K562 (cell line): Measurements from ENCODE around the gene FBLN2. TPM values are rescaled to one million over a fixed set of nuclear protein-coding genes. Genes with fewer than 3 reads are reported as not detected.
A peak's percentile ranks its signal among the peaks of the same experiment; 100 is the strongest.

ENCODE experiments used
- ATAC-seq: fragments of 200-7000 bp; cut with Tn5 transposase; 3 replicates; pipeline ENCODE4 v1.9.1; 2020; ENCODE audit warnings: moderate library complexity
- BruUV-seq: library from RNA; stranded (reverse); fragments of 400-500 nt; replicated peaks from 2 replicates; lab custom pipeline; 2021; lab: Mats Ljungman, UMichigan
- CTCF ChIA-PET: fragments of 300-600 bp; formaldehyde crosslinking; extraction: SDS; loops from one replicate; lab custom pipeline; 2021; ENCODE audit warnings: low intra/inter-chr PET ratio; lab: Yijun Ruan, JAX
- POLR2A ChIA-PET: fragments of 300-600, 350-650 bp; sonication (Branson Sonifier 250); formaldehyde crosslinking; extraction: SDS; loops from one replicate; lab custom pipeline; 2021; ENCODE audit warnings: antibody characterized with exemption, inconsistent platforms; lab: Yijun Ruan, JAX
- DNase-seq, 4 experiments: peaks; one replicate each; pipeline versions ENCODE4 v3.0.0 to v3.0.0-alpha.2; 2011 to 2018; ENCODE audit warnings: low spot score in 3 of 4, mixed read lengths in 3 of 4; ENCODE audit errors: extremely low read depth in 1 of 4
- FAIRE-seq: peaks from 2 replicates; lab custom pipeline; 2011; peaks lifted over from hg19 to GRCh38; lab: Jason Lieb, UNC
- H2AFZ ChIP-seq: 2 replicates; pipeline ENCODE4 v1.6.0; 2011; ENCODE audit warnings: low read depth, low read length, control low read depth, inconsistent platforms
- H3K27ac ChIP-seq: fragments of 200-600 bp; 3 replicates; pipeline ENCODE4 v1.8.0; 2011; ENCODE audit warnings: low read depth, mild to moderate bottlenecking, control low read depth, inconsistent platforms, low read length, moderate library complexity, mixed read lengths; ENCODE audit errors: extremely low read depth
- H3K27me3 ChIP-seq, 2 experiments: fragments of 300-600 bp in 1 of 2; 2 replicates in 1 of 2; 3 replicates in 1 of 2; pipeline versions ENCODE4 v1.6.0 to v1.8.0; 2011; ENCODE audit warnings: inconsistent platforms in 2 of 2, low read length in 2 of 2, mild to moderate bottlenecking in 1 of 2, mixed read lengths in 1 of 2, moderate library complexity in 1 of 2; ENCODE audit not compliant: control insufficient read depth in 2 of 2, insufficient read depth in 2 of 2
- H3K36me3 ChIP-seq: fragments of 300-600 bp; 3 replicates; pipeline ENCODE4 v1.8.0; 2011; ENCODE audit warnings: mild to moderate bottlenecking, low read length, inconsistent platforms; ENCODE audit not compliant: control insufficient read depth, insufficient read depth
- H3K4me1 ChIP-seq, 2 experiments: fragments of 200-600 bp in 1 of 2; replicated peaks in 1 of 2; 2 replicates in 1 of 2; 3 replicates in 1 of 2; pipeline versions ENCODE4 v1.5.1 to v1.8.0; 2011; ENCODE audit warnings: inconsistent platforms in 2 of 2, low read length in 2 of 2, mild to moderate bottlenecking in 1 of 2, mixed read lengths in 1 of 2, moderate library complexity in 1 of 2; ENCODE audit not compliant: control insufficient read depth in 2 of 2, insufficient read depth in 2 of 2
- H3K4me2 ChIP-seq: 2 replicates; pipeline ENCODE4 v1.6.1; 2011; ENCODE audit warnings: low read length, control low read depth, inconsistent platforms, mixed read lengths; ENCODE audit not compliant: insufficient read depth
- H3K4me3 ChIP-seq: fragments of 200-600 bp; sonication (generic), shearing (Covaris generic); 2 replicates; pipeline ENCODE4 v1.5.1; 2016; ENCODE audit warnings: control low read depth, inconsistent platforms
- H3K79me2 ChIP-seq: fragments of 200-600 bp; 3 replicates; pipeline ENCODE4 v1.8.0; 2011; ENCODE audit warnings: low read length, inconsistent platforms; ENCODE audit not compliant: control insufficient read depth, insufficient read depth
- H3K9ac ChIP-seq, 2 experiments: 2 replicates each; pipeline versions ENCODE4 v1.6.0 to v1.6.1; 2011; ENCODE audit warnings: low read depth in 2 of 2, low read length in 2 of 2, control low read depth in 1 of 2, inconsistent platforms in 1 of 2, mild to moderate bottlenecking in 1 of 2, mixed read lengths in 1 of 2; ENCODE audit not compliant: insufficient read depth in 1 of 2
- H3K9me1 ChIP-seq: one replicate; pipeline ENCODE4 v1.6.0; 2011; ENCODE audit warnings: inconsistent platforms, mild to moderate bottlenecking, low read length, moderate library complexity; ENCODE audit not compliant: control insufficient read depth, insufficient read depth
- H3K9me3 ChIP-seq: replicated peaks from 2 replicates; pipeline ENCODE4 v1.5.1; 2011; ENCODE audit warnings: low read depth, low read length, inconsistent platforms; ENCODE audit not compliant: control insufficient read depth, insufficient read depth
- H4K20me1 ChIP-seq: replicated peaks from 2 replicates; pipeline ENCODE4 v1.6.1; 2011; ENCODE audit warnings: low read length, inconsistent platforms, mixed read lengths; ENCODE audit not compliant: control insufficient read depth, insufficient read depth
- CREM ChIP-seq: IDR thresholded peaks from 2 replicates; pipeline ENCODE4 v1.6.1; 2014; ENCODE audit warnings: antibody characterized with exemption, low read depth
- NFIC ChIP-seq: fragments of 450-650 bp; IDR thresholded peaks from 2 replicates; pipeline ENCODE4 v1.6.1; 2017; ENCODE audit warnings: mild to moderate bottlenecking, inconsistent platforms
- ZFP36 ChIP-seq: fragments of 150-350 bp; IDR thresholded peaks from 2 replicates; pipeline ENCODE4 v1.6.1; 2018; ENCODE audit warnings: low read length, low read depth; ENCODE audit not compliant: partially characterized antibody
- ZKSCAN1 ChIP-seq: fragments of 150-350 bp; IDR thresholded peaks from 2 replicates; pipeline ENCODE4 v1.6.1; 2016; ENCODE audit warnings: low read depth, low read length
- WGBS: fragments of 100-300 bp; shearing (Covaris generic); methylation state at CpG from one replicate; pipeline ENCODE4 v1.1.6; 2016; ENCODE audit warnings: low coverage, mixed read lengths; ENCODE audit not compliant: insufficient coverage; ENCODE audit errors: missing lambda C conversion rate; 5-methylcytosine and 5-hydroxymethylcytosine counted together
- in situ Hi-C: fragments of 300-500 bp; cut with MboI; formaldehyde crosslinking; loops from 4 replicates; pipeline ENCODE4 v1.15.0; 2018; ENCODE audit warnings: inconsistent platforms, mixed read lengths
- intact Hi-C: fragments of 100-400 bp; cut with micrococcal nuclease; formaldehyde crosslinking; loops from 2 replicates; pipeline ENCODE4 v1.14.2; 2022
- polyA plus RNA-seq, 8 experiments: library from polyadenylated mRNA; depleted of rRNA in 4 of 8; stranded (reverse) in 5 of 8; unstranded in 3 of 8; fragments of >200 nt; fragmentation: Nextera tagmentation in 2 of 8; fragmentation: Illumina TruSeq in 1 of 8; extraction: Ambion mirVana in 2 of 8; extraction: Trizol in 1 of 8; gene quantifications; 2 replicates each; pipeline versions ENCODE4 v1.2.1 to v1.2.3, GENCODE V29; 2011 to 2014; ENCODE audit warnings: inconsistent platforms in 1 of 8, missing spikeins in 1 of 8
- total RNA-seq, 7 experiments: library from RNA; depleted of rRNA in 6 of 7; stranded (reverse); fragments of >200 nt in 6 of 7; fragmentation: Illumina TruSeq in 2 of 7; extraction: Trizol in 2 of 7; gene quantifications; 2 replicates each; pipeline versions ENCODE4 v1.2.1 to v1.2.3, GENCODE V29; 2011 to 2021; ENCODE audit warnings: low replicate concordance in 1 of 7
- TF ChIP-seq, protein P1 (sequence below), 2 experiments: fragments of 450-650 bp in 1 of 2; sonication (generic) in 1 of 2; formaldehyde crosslinking in 1 of 2; IDR thresholded peaks in 1 of 2; conservative IDR thresholded peaks in 1 of 2; 2 replicates each; pipeline versions ENCODE4 v1.6.1 to v1.8.1; 2016 to 2023; ENCODE audit warnings: mild to moderate bottlenecking in 2 of 2, moderate library complexity in 2 of 2, inconsistent platforms in 1 of 2, missing genetic modification reagents in 1 of 2

The FBLN2 gene
- total and polyA plus RNA-seq, 9 of the 15 experiments (the other 6 are each of a cell fraction or from before 2014, with no cell fraction given) = 0.03 to 0.10 (median 0.04) TPM; not detected in 6

DNA sequence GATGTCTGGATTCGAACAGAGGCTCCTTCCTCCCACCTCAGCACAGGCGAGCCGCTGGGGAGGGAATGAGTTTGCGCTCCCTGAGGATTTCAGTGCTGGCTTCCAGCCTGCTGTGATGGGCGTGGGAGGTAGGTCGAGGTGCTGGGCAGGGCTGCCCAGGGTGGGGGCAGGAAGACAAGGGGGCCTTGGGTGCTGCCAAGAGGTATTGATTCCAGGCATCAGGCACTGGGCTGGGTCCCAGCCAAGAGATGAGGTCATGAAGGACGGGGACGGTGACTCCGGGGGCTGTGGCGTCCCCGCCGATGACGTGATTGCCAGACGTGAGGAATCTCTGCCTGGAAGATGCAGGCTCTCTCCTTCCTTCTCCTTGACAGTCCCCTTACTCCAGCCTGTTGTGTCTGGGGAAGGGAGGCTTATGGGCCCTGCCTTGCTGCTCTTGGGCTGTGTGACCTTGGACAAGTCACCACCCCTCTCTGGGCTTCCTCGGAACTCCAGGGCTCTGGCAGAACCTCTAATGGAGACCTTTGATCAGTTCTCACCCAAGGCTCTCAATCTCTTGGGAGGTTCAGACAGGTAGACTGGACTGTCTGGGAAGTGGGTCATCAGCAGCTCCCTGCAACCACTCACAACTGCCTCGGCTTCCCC lies 116.8 kb downstream of the FBLN2 start:
- H4K20me1 ChIP-seq = peaks cover 8% of the 10 kb centered on the region
- ATAC-seq = no peak
- 2% methylated on average over 15 of the region's 16 CpGs for WGBS
- in situ Hi-C loops = loop anchor here (25.0 kb wide), 1 partner anchor 1247 kb away; no protein-coding TSS in a partner anchor
- POLR2A ChIA-PET = interaction anchor here (0.6 kb wide), 1 partner anchor 31 kb away, joined by 3 read pairs; no protein-coding TSS in a partner anchor
- TF ChIP-seq NFIC (peak; percentile 43; the same call in 1 of the 2 replicates), CREM (peak; percentile 40; the same call in 1 of the 2 replicates), ZKSCAN1 (no peak), ZFP36 (peak; percentile 54)
- TF ChIP-seq, protein P1, sequence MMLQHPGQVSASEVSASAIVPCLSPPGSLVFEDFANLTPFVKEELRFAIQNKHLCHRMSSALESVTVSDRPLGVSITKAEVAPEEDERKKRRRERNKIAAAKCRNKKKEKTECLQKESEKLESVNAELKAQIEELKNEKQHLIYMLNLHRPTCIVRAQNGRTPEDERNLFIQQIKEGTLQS (IDR thresholded peaks at IDR 0.05) = peak; percentile 60
- TF ChIP-seq, protein P1 (CRISPR knock-in tag; conservative IDR thresholded peaks at IDR 0.05) = no peak
- TF ChIP-seq, all 486 proteins: peak for 4
- CTCF ChIA-PET = no interaction called here
- intact Hi-C loops = no loop called here
- no peaks in the 10 kb centered on the region for H3K36me3 ChIP-seq
- H3K27me3 ChIP-seq = peaks cover 15 to 61% of the 10 kb centered on the region in 2 experiments; a peak in 4 of 5 replicates
- FAIRE-seq (no peak), DNase-seq (no peak)
- H2AFZ ChIP-seq = no peak overlapping the region
- no TSS peak for BruUV-seq
- no peaks in the 10 kb centered on the region for H3K79me2 ChIP-seq
- peaks cover 0 to 6% of the 10 kb centered on the region in 2 experiments; a peak in 1 of 5 replicates for H3K4me1 ChIP-seq
- H3K9me3 ChIP-seq = no peaks in the 10 kb centered on the region
- H3K4me3 ChIP-seq = no peak overlapping the region
- H3K9me1 ChIP-seq = no peaks in the 10 kb centered on the region
- no peak overlapping the region for H3K9ac ChIP-seq
- H3K27ac ChIP-seq = no peak overlapping the region
- no peak overlapping the region for H3K4me2 ChIP-seq
